Panc1 (cell line): ENCODE results near the gene JPH3. TPM values are rescaled to one million over a fixed set of nuclear protein-coding genes. Genes with fewer than 3 reads are reported as not detected.

Experiments
- ATAC-seq: fragments of 200-7000 bp; cut with Tn5 transposase; 2 replicates; pipeline ENCODE4 v1.9.1; 2020; ENCODE audit warnings: mild to moderate bottlenecking, moderate library complexity
- BruUV-seq: library from RNA; stranded (reverse); fragments of 400-500 nt; replicated peaks from 2 replicates; lab custom pipeline; 2021; lab: Mats Ljungman, UMichigan
- CTCF ChIA-PET: fragments of 300-600 bp; sonication (Branson Sonifier 250); formaldehyde crosslinking; loops from one replicate; lab custom pipeline; 2022; ENCODE audit warnings: antibody characterized with exemption; lab: Charles Lee
- POLR2A ChIA-PET: fragments of 300-600 bp; sonication (Branson Sonifier 250); formaldehyde crosslinking; loops from one replicate; lab custom pipeline; 2022; ENCODE audit warnings: antibody characterized with exemption; lab: Charles Lee
- DNase-seq: peaks from one replicate; pipeline ENCODE4 v3.0.0-alpha.2; 2010; ENCODE audit warnings: low read depth, low spot score
- H3K27ac ChIP-seq: 2 replicates; pipeline ENCODE4 v1.5.1; 2011; ENCODE audit warnings: mild to moderate bottlenecking, low read length, inconsistent platforms
- H3K27me3 ChIP-seq: fragments of 200-500 bp; sonication (Bioruptor generic); 2 replicates; pipeline ENCODE4 v1.6.0; 2014; ENCODE audit warnings: low read length, inconsistent platforms; ENCODE audit not compliant: control insufficient read depth, insufficient read depth
- H3K36me3 ChIP-seq: fragments of 200-500 bp; sonication (Bioruptor generic); 2 replicates; pipeline ENCODE4 v1.5.1; 2014; ENCODE audit warnings: inconsistent platforms, mild to moderate bottlenecking, low read length, moderate library complexity; ENCODE audit not compliant: control insufficient read depth, insufficient read depth
- H3K4me1 ChIP-seq: 2 replicates; pipeline ENCODE4 v1.5.1; 2011; ENCODE audit warnings: inconsistent platforms, mild to moderate bottlenecking, low read length, moderate library complexity; ENCODE audit not compliant: control insufficient read depth, insufficient read depth
- H3K4me3 ChIP-seq, 2 experiments: 2 replicates each; pipeline ENCODE4 v1.5.1; 2011 to 2012; ENCODE audit warnings: low read depth in 2 of 2, low read length in 2 of 2, mild to moderate bottlenecking in 2 of 2, inconsistent platforms in 1 of 2, moderate library complexity in 1 of 2
- H3K9me3 ChIP-seq: fragments of 200-500 bp; sonication (Bioruptor generic); 2 replicates; pipeline ENCODE4 v1.5.1; 2014; ENCODE audit warnings: low read depth, mild to moderate bottlenecking, inconsistent platforms, low read length, moderate library complexity; ENCODE audit not compliant: control insufficient read depth, insufficient read depth
- POLR2AphosphoS5 ChIP-seq: IDR thresholded peaks from 2 replicates; pipeline ENCODE4 v1.6.1; 2012; ENCODE audit warnings: mild to moderate bottlenecking, low read depth, low read length, moderate library complexity
- SIN3A ChIP-seq: IDR thresholded peaks from 2 replicates; pipeline ENCODE4 v1.6.1; 2012; ENCODE audit warnings: low read depth, mild to moderate bottlenecking, low read length, moderate library complexity, borderline replicate concordance; ENCODE audit not compliant: insufficient read depth
- TCF7L2 ChIP-seq: IDR thresholded peaks from 2 replicates; pipeline ENCODE4 v1.6.1; 2011; ENCODE audit warnings: mild to moderate bottlenecking, low read depth, low read length, inconsistent platforms
- in situ Hi-C: cut with HindIII; loops from 2 replicates; pipeline ENCODE4 v1.10.0; 2016; ENCODE audit warnings: low sequenced_read_pairs, low pct_unique_long_range_greater_than_20kb
- intact Hi-C: fragments of 100-400 bp; cut with micrococcal nuclease; formaldehyde crosslinking; loops from one replicate; pipeline ENCODE4 v1.10.0; 2022; ENCODE audit not compliant: unreplicated experiment
- total RNA-seq: library from RNA; stranded (reverse); gene quantifications from one replicate; pipeline ENCODE4 v1.2.1, GENCODE V29; 2021; ENCODE audit not compliant: unreplicated experiment
- TF ChIP-seq, protein P1 (sequence below), 2 experiments: IDR thresholded peaks; 2 replicates each; pipeline ENCODE4 v1.6.1; 2011 to 2012; ENCODE audit warnings: low read depth in 2 of 2, control low read depth in 1 of 2, low read length in 1 of 2, mild to moderate bottlenecking in 1 of 2, moderate library complexity in 1 of 2; ENCODE audit not compliant: insufficient read depth in 1 of 2
- TF ChIP-seq, protein P2 (sequence below): fragments of 450-650 bp; IDR thresholded peaks from 2 replicates; pipeline ENCODE4 v1.5.1; 2017; ENCODE audit warnings: mild to moderate bottlenecking

Gene JPH3
- total RNA-seq, 1 experiment from 2014 or later: 1.2 TPM

DNA sequence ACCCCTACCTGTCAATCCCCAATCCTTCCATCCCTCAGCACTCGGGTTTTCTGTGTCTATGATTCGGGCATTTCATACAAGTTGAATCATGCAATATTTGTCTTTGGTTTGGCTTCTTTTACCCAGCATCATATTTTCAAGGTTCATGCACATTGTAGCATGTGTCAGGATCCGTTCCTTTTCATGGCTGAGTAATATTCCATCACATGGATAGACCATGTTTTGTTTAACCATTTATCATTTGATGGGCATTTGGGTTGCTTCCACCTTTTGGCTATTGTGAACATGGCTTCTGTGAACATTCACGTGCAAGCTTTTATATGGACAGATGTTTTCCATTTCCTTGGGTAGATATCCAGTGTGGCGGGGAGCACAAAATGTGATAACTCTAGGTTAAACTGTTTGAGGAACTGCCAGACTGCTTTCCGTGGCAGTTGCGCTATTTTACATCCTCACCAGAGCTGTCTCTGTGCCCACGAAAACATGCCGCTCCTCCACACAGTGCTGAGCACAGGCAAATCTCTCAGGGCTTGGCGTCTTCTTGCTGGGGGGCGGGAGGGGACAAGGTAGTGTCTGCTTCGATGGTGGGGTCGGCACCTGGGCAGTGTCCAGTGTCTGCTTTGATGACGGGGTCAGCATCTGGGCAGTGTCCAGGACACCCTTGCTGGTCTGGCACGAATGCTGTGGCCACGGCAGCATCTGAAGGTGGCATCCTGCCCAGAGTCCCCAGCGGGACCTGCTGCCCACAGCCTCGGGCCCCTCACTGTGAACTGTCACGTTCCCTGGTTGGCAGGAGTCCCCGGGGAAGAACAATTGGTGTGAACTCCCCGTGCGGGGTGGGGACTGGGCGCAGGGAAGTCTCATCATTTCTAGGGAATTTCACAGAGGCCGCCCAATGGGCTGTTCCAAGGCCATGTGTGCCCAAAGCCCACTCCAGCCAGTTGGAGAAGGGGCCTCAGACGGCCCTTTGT, 32.4 kb upstream of the JPH3 start:
- POLR2A ChIA-PET: no interaction called here
- no peak for DNase-seq
- TF ChIP-seq POLR2AphosphoS5 (no peak), SIN3A (no peak), TCF7L2 (no peak)
- TF ChIP-seq, protein P1, sequence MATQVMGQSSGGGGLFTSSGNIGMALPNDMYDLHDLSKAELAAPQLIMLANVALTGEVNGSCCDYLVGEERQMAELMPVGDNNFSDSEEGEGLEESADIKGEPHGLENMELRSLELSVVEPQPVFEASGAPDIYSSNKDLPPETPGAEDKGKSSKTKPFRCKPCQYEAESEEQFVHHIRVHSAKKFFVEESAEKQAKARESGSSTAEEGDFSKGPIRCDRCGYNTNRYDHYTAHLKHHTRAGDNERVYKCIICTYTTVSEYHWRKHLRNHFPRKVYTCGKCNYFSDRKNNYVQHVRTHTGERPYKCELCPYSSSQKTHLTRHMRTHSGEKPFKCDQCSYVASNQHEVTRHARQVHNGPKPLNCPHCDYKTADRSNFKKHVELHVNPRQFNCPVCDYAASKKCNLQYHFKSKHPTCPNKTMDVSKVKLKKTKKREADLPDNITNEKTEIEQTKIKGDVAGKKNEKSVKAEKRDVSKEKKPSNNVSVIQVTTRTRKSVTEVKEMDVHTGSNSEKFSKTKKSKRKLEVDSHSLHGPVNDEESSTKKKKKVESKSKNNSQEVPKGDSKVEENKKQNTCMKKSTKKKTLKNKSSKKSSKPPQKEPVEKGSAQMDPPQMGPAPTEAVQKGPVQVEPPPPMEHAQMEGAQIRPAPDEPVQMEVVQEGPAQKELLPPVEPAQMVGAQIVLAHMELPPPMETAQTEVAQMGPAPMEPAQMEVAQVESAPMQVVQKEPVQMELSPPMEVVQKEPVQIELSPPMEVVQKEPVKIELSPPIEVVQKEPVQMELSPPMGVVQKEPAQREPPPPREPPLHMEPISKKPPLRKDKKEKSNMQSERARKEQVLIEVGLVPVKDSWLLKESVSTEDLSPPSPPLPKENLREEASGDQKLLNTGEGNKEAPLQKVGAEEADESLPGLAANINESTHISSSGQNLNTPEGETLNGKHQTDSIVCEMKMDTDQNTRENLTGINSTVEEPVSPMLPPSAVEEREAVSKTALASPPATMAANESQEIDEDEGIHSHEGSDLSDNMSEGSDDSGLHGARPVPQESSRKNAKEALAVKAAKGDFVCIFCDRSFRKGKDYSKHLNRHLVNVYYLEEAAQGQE (IDR thresholded peaks at IDR 0.05; ENCODE audit: insufficient read depth in 1 of 2, low read depth in 2 of 2, low read length in 1 of 2): no peak
- TF ChIP-seq, protein P2, sequence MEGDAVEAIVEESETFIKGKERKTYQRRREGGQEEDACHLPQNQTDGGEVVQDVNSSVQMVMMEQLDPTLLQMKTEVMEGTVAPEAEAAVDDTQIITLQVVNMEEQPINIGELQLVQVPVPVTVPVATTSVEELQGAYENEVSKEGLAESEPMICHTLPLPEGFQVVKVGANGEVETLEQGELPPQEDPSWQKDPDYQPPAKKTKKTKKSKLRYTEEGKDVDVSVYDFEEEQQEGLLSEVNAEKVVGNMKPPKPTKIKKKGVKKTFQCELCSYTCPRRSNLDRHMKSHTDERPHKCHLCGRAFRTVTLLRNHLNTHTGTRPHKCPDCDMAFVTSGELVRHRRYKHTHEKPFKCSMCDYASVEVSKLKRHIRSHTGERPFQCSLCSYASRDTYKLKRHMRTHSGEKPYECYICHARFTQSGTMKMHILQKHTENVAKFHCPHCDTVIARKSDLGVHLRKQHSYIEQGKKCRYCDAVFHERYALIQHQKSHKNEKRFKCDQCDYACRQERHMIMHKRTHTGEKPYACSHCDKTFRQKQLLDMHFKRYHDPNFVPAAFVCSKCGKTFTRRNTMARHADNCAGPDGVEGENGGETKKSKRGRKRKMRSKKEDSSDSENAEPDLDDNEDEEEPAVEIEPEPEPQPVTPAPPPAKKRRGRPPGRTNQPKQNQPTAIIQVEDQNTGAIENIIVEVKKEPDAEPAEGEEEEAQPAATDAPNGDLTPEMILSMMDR: no peak

DNA sequence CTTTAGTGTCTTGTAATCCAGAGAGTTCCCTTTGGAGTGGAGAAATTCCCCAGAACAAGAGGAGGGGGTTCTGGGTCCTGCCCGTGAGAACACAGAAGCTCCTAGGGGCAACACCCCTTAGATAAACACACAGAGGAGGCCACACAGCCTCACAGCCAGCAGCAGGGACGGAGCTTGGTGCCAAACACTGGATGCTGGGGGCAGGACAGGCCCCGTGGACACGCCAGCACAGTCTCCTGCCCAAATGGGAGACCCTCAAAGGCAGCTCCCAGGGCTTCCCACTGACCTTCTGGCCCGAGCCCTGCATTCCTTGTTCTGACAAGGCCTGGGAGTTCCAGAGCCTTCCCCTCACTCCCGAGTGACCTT, 31.8 kb upstream of the JPH3 start:
- DNase-seq: no peak
- in situ Hi-C loops: no loop called here
- Histone ChIP-seq H3K4me1 (peaks cover 10% of the 10 kb centered on the region), H3K36me3 (no peaks in the 10 kb centered on the region), H3K4me3 (no peak overlapping the region), H3K27ac (no peak overlapping the region), H3K9me3 (no peaks in the 10 kb centered on the region), H3K27me3 (no peaks in the 10 kb centered on the region)
- TF ChIP-seq SIN3A (no peak), POLR2AphosphoS5 (no peak), TCF7L2 (no peak)
- TF ChIP-seq, protein P2: no peak
- TF ChIP-seq, protein P1 (IDR thresholded peaks at IDR 0.05; ENCODE audit: insufficient read depth in 1 of 2, low read depth in 2 of 2, low read length in 1 of 2): no peak
- ATAC-seq: peak; percentile 15; the same call in 1 of the 2 replicates
- CTCF ChIA-PET: interaction anchor here (0.6 to 1.5 kb wide), 5 partner anchors 11 to 153 kb away, joined by 3 to 12 read pairs (median 6); no protein-coding TSS in a partner anchor
- BruUV-seq: no TSS peak
- intact Hi-C loops: no loop called here
- POLR2A ChIA-PET: no interaction called here

More for the DNA sequence above, 32.4 kb upstream of the JPH3 start:
- H3K4me3 ChIP-seq: no peak overlapping the region
- in situ Hi-C loops (no loop called here), intact Hi-C loops (no loop called here)
- CTCF ChIA-PET: interaction anchor here (0.6 to 1.3 kb wide), 3 partner anchors 12 to 108 kb away, joined by 3 to 12 read pairs (median 5); no protein-coding TSS in a partner anchor
- BruUV-seq: no TSS peak
- no peaks in the 10 kb centered on the region for H3K36me3 ChIP-seq
- peaks cover 10% of the 10 kb centered on the region for H3K4me1 ChIP-seq
- ATAC-seq: no peak
- no peak overlapping the region for H3K27ac ChIP-seq
- H3K9me3 ChIP-seq: no peaks in the 10 kb centered on the region
- no peaks in the 10 kb centered on the region for H3K27me3 ChIP-seq
